Measurements from ENCODE around the gene ANO6.

DNA sequence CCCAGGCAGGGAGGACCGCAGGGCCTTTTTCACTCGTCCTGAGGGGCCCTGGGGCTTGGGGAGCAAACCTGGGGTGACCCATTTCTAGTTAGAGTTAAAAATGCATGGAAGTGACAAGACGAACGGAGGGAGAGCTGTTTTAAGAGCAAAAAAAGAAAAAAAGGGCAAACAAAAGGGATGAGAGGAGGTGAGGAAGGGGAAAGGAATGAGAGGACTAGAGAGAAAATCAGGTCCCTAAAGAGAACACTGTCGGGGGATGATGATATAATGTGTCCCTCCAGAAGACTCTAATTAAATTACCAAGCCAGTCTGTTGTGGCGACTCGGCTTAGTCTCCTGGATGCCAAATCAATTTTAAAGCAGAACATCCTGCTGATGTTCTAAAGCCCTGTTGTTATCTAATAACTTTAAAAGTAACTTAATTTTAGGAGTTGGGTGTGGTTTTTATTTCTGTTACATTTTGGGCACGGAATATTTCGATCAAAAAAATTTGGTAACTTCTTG lies 1.1 kb downstream of the ANO6 start:
- TF ChIP-seq, protein P1, sequence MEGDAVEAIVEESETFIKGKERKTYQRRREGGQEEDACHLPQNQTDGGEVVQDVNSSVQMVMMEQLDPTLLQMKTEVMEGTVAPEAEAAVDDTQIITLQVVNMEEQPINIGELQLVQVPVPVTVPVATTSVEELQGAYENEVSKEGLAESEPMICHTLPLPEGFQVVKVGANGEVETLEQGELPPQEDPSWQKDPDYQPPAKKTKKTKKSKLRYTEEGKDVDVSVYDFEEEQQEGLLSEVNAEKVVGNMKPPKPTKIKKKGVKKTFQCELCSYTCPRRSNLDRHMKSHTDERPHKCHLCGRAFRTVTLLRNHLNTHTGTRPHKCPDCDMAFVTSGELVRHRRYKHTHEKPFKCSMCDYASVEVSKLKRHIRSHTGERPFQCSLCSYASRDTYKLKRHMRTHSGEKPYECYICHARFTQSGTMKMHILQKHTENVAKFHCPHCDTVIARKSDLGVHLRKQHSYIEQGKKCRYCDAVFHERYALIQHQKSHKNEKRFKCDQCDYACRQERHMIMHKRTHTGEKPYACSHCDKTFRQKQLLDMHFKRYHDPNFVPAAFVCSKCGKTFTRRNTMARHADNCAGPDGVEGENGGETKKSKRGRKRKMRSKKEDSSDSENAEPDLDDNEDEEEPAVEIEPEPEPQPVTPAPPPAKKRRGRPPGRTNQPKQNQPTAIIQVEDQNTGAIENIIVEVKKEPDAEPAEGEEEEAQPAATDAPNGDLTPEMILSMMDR (conservative IDR thresholded peaks at IDR 0.05 in 1 of 2, IDR thresholded peaks at IDR 0.05 in 1 of 2; ENCODE audit: extremely low read depth in 1 of 2, insufficient read depth in 1 of 2, low read depth in 1 of 2, low read length in 2 of 2) = no peak
- TF ChIP-seq EZH2 (IDR thresholded peaks at IDR 0.05; ENCODE audit: borderline replicate concordance, low read length) = no peak

Data from mammary epithelial cell (primary cell).